GM12878 (cell line): Measurements from ENCODE around the gene FFAR3. TPM values are rescaled to one million over a fixed set of nuclear protein-coding genes. Genes with fewer than 3 reads are reported as not detected.

Experiments
- ATAC-seq: fragments of 200-7000 bp; cut with Tn5 transposase; 3 replicates; pipeline ENCODE4 v1.9.1; 2020; ENCODE audit warnings: mild to moderate bottlenecking, moderate library complexity
- BruUV-seq: library from RNA; stranded (reverse); fragments of 400-500 nt; replicated peaks from 2 replicates; lab custom pipeline; 2021; lab: Mats Ljungman, UMichigan
- CTCF ChIA-PET: fragments of 300-600 bp; sonication (Branson Sonifier 250); formaldehyde crosslinking; extraction: SDS; loops from one replicate; lab custom pipeline; 2021; ENCODE audit warnings: inconsistent platforms; lab: Yijun Ruan, JAX
- POLR2A ChIA-PET: fragments of 350-600 bp; formaldehyde crosslinking; extraction: SDS; loops from one replicate; lab custom pipeline; 2021; ENCODE audit warnings: inconsistent platforms; lab: Charles Lee
- RAD21 ChIA-PET: fragments of 300-600 bp; sonication (Branson Sonifier 250); formaldehyde crosslinking; loops from one replicate; lab custom pipeline; 2023; ENCODE audit warnings: antibody characterized with exemption; ENCODE audit not compliant: unreplicated experiment; lab: Charles Lee
- SMC1A ChIA-PET: fragments of 300-600 bp; sonication (Branson Sonifier 250); formaldehyde crosslinking; loops from one replicate; lab custom pipeline; 2023; ENCODE audit not compliant: unreplicated experiment, uncharacterized antibody; lab: Charles Lee
- DNase-seq: peaks from one replicate; pipeline ENCODE4 v3.0.0-alpha.2; 2011; ENCODE audit warnings: low read depth, low spot score
- FAIRE-seq: peaks from 3 replicates; lab custom pipeline; 2011; peaks lifted over from hg19 to GRCh38; lab: Jason Lieb, UNC
- H2AFZ ChIP-seq: 2 replicates; pipeline ENCODE4 v1.6.0; 2011; ENCODE audit warnings: low read depth, low read length, control low read depth; ENCODE audit not compliant: control insufficient read depth
- H3K27ac ChIP-seq: 2 replicates; pipeline ENCODE4 v1.5.1; 2011; ENCODE audit warnings: control low read depth; ENCODE audit not compliant: control insufficient read depth, insufficient read depth
- H3K27me3 ChIP-seq, 2 experiments: replicated peaks in 1 of 2; 2 replicates each; pipeline versions ENCODE4 v1.6.0 to v1.6.1; 2011; ENCODE audit warnings: low read length in 1 of 2; ENCODE audit not compliant: control insufficient read depth in 2 of 2, insufficient read depth in 2 of 2
- H3K36me3 ChIP-seq, 2 experiments: 2 replicates each; pipeline ENCODE4 v1.5.1; 2011; ENCODE audit warnings: low read length in 1 of 2; ENCODE audit not compliant: control insufficient read depth in 2 of 2, insufficient read depth in 2 of 2
- H3K4me1 ChIP-seq: 2 replicates; pipeline ENCODE4 v1.6.1; 2011; ENCODE audit warnings: mild to moderate bottlenecking, low read length, moderate library complexity, mixed read lengths; ENCODE audit not compliant: control insufficient read depth, insufficient read depth
- H3K4me2 ChIP-seq: 2 replicates; pipeline ENCODE4 v1.6.0; 2011; ENCODE audit warnings: control low read depth; ENCODE audit not compliant: control insufficient read depth, insufficient read depth
- H3K4me3 ChIP-seq: fragments of 200-600 bp; sonication (generic); 2 replicates; pipeline ENCODE4 v1.5.1; 2016
- H3K79me2 ChIP-seq: 2 replicates; pipeline ENCODE4 v1.6.0; 2011; ENCODE audit warnings: low read length; ENCODE audit not compliant: control insufficient read depth, insufficient read depth
- H3K9ac ChIP-seq: 2 replicates; pipeline ENCODE4 v1.8.0; 2011; ENCODE audit warnings: low read length, control low read depth, mixed read lengths; ENCODE audit not compliant: control insufficient read depth, insufficient read depth
- H3K9me3 ChIP-seq: replicated peaks from 3 replicates; pipeline ENCODE4 v1.5.1; 2011; ENCODE audit warnings: mild to moderate bottlenecking, low read length; ENCODE audit not compliant: control insufficient read depth, insufficient read depth
- H4K20me1 ChIP-seq: 2 replicates; pipeline ENCODE4 v1.6.0; 2011; ENCODE audit not compliant: control insufficient read depth, insufficient read depth
- BHLHE40 ChIP-seq, 2 experiments: fragments of 450-650 bp in 1 of 2; IDR thresholded peaks; 2 replicates each; pipeline ENCODE4 v1.6.1; 2011 to 2017; ENCODE audit warnings: low read depth in 2 of 2, borderline replicate concordance in 1 of 2, improper control_type of control experiment in 1 of 2, low read length in 1 of 2, mild to moderate bottlenecking in 1 of 2
- EZH2 ChIP-seq: IDR thresholded peaks from 2 replicates; pipeline ENCODE4 v1.6.1; 2012; ENCODE audit warnings: low read depth, mild to moderate bottlenecking, control low read depth, inconsistent platforms, low read length, borderline replicate concordance; ENCODE audit not compliant: control insufficient read depth
- FOXK2 ChIP-seq: fragments of 450-650 bp; IDR thresholded peaks from 2 replicates; pipeline ENCODE4 v1.6.1; 2017; ENCODE audit warnings: mild to moderate bottlenecking, moderate library complexity
- FOXM1 ChIP-seq: IDR thresholded peaks from 2 replicates; pipeline ENCODE4 v1.6.1; 2012; ENCODE audit warnings: low read depth, mild to moderate bottlenecking, inconsistent platforms, low read length, moderate library complexity
- IKZF1 ChIP-seq: fragments of 450-650 bp; conservative IDR thresholded peaks from 2 replicates; pipeline ENCODE4 v1.6.1; 2017; ENCODE audit warnings: antibody characterized with exemption, mild to moderate bottlenecking
- KDM1A ChIP-seq: fragments of 200-600 bp; sonication (generic); IDR thresholded peaks from 2 replicates; pipeline ENCODE4 v1.6.1; 2016; ENCODE audit warnings: borderline replicate concordance
- MTA2 ChIP-seq: fragments of 450-650 bp; IDR thresholded peaks from 2 replicates; pipeline ENCODE4 v1.6.1; 2016; ENCODE audit warnings: low read depth, mild to moderate bottlenecking, moderate library complexity
- MYB ChIP-seq: fragments of 150-350 bp; IDR thresholded peaks from 2 replicates; pipeline ENCODE4 v1.6.1; 2014; ENCODE audit warnings: mild to moderate bottlenecking, low read depth, low read length, borderline replicate concordance
- NBN ChIP-seq: fragments of 450-650 bp; IDR thresholded peaks from 2 replicates; pipeline ENCODE4 v1.6.1; 2016
- PBX3 ChIP-seq: IDR thresholded peaks from 2 replicates; pipeline ENCODE4 v1.6.1; 2011; ENCODE audit warnings: mild to moderate bottlenecking, low read depth, low read length, moderate library complexity; ENCODE audit not compliant: insufficient replicate concordance
- SREBF2 ChIP-seq: IDR thresholded peaks from 2 replicates; pipeline ENCODE4 v1.6.1; 2012; ENCODE audit warnings: mild to moderate bottlenecking, low read length
- ZNF384 ChIP-seq: IDR thresholded peaks from 2 replicates; pipeline ENCODE4 v1.6.1; 2012; ENCODE audit warnings: low read depth, mild to moderate bottlenecking, low read length, improper control_type of control experiment, borderline replicate concordance
- ZZZ3 ChIP-seq: IDR thresholded peaks from 2 replicates; pipeline ENCODE4 v1.6.1; 2011; ENCODE audit warnings: low read depth; ENCODE audit not compliant: control insufficient read depth, insufficient read length
- WGBS: methylation state at CpG from one replicate; pipeline ENCODE4 v1.1.6; 2016; ENCODE audit warnings: low lambda C conversion rate; ENCODE audit not compliant: insufficient replicate concordance, insufficient coverage; ENCODE audit errors: missing lambda C conversion rate; 5-methylcytosine and 5-hydroxymethylcytosine counted together
- in situ Hi-C: fragments of 300-500 bp; cut with MboI; formaldehyde crosslinking; loops from 9 replicates; pipeline ENCODE4 v1.14.3; 2018; ENCODE audit warnings: mixed read lengths
- intact Hi-C: fragments of 100-400 bp; cut with micrococcal nuclease; formaldehyde crosslinking; loops from one replicate; pipeline ENCODE4 v1.14.2; 2022; ENCODE audit not compliant: unreplicated experiment
- polyA plus RNA-seq, 11 experiments: library from polyadenylated mRNA; depleted of rRNA in 4 of 11; unstranded in 6 of 11; stranded (reverse) in 5 of 11; fragments of >200 nt; fragmentation: Nextera tagmentation in 4 of 11; fragmentation: Illumina TruSeq in 1 of 11; extraction: Ambion mirVana in 4 of 11; extraction: Trizol in 1 of 11; gene quantifications; 1 replicate in 1 of 11; 2 replicates in 10 of 11; pipeline versions ENCODE4 v1.2.1 to v1.2.3, GENCODE V29; 2011 to 2016; ENCODE audit warnings: inconsistent platforms in 2 of 11, missing spikeins in 2 of 11, low read depth in 1 of 11
- total RNA-seq, 4 experiments: library from RNA; depleted of rRNA in 3 of 4; stranded (reverse); fragments of >200 nt in 3 of 4; fragmentation: Illumina TruSeq in 1 of 4; extraction: Trizol in 1 of 4; gene quantifications; 2 replicates each; pipeline versions ENCODE4 v1.2.1 to v1.2.3, GENCODE V29; 2013 to 2021
- TF ChIP-seq, protein P1 (sequence below): fragments of 450-650 bp; formaldehyde crosslinking; IDR thresholded peaks from 2 replicates; pipeline ENCODE4 v1.4.0; 2022; ENCODE audit warnings: mild to moderate bottlenecking, moderate library complexity
- TF ChIP-seq, protein P2 (sequence below): fragments of 450-650 bp; IDR thresholded peaks from 2 replicates; pipeline ENCODE4 v1.6.1; 2017; ENCODE audit warnings: low read depth, mild to moderate bottlenecking, moderate library complexity

Gene FFAR3
- total and polyA plus RNA-seq, 10 of the 15 experiments (the other 5 are each of a cell fraction or from before 2014, with no cell fraction given) = 0.15 to 0.18 TPM; not detected in 8

- TF ChIP-seq, protein P1, sequence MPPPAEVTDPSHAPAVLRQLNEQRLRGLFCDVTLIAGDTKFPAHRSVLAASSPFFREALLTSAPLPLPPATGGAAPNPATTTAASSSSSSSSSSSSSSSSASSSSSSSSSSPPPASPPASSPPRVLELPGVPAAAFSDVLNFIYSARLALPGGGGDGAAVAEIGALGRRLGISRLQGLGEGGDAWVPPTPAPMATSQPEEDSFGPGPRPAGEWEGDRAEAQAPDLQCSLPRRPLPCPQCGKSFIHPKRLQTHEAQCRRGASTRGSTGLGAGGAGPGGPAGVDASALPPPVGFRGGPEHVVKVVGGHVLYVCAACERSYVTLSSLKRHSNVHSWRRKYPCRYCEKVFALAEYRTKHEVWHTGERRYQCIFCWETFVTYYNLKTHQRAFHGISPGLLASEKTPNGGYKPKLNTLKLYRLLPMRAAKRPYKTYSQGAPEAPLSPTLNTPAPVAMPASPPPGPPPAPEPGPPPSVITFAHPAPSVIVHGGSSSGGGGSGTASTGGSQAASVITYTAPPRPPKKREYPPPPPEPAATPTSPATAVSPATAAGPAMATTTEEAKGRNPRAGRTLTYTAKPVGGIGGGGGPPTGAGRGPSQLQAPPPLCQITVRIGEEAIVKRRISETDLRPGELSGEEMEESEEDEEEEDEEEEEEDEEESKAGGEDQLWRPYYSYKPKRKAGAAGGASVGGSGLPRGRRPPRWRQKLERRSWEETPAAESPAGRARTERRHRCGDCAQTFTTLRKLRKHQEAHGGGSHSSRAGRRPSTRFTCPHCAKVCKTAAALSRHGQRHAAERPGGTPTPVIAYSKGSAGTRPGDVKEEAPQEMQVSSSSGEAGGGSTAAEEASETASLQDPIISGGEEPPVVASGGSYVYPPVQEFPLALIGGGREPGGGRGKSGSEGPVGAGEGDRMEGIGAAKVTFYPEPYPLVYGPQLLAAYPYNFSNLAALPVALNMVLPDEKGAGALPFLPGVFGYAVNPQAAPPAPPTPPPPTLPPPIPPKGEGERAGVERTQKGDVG (CRISPR knock-in tag) = 0 out of 2 replicates have a peak, but pooled peaks have one; percentile 35
- peak; percentile 62 for TF ChIP-seq IKZF1
Observed at GRCh38 chr19:35320065-35320713, 38.1 kb upstream of the FFAR3 start (continued).

GRCh38 chr19:35321291-35321690 is 37.0 kb upstream of the FFAR3 start:
- Histone ChIP-seq H3K9ac (no peak overlapping the region), H3K4me1 (peaks cover 32% of the 10 kb centered on the region), H3K36me3 (no peaks in the 10 kb centered on the region), H3K79me2 (no peaks in the 10 kb centered on the region), H4K20me1 (no peaks in the 10 kb centered on the region), H3K27me3 (no peaks in the 10 kb centered on the region), H3K9me3 (peaks cover 2% of the 10 kb centered on the region; the same call in 2 of the 3 replicates), H2AFZ (no peak overlapping the region), H3K27ac (no peak overlapping the region), H3K4me2 (no peak overlapping the region), H3K4me3 (no peak overlapping the region)
- DNase-seq (no peak), ATAC-seq (no peak), FAIRE-seq (no peak)
- RAD21 ChIA-PET = interaction anchor here (4.5 kb wide), 1 partner anchor 11 kb away, joined by 54 read pairs; the partner anchor contains the start of gene CD22
- SMC1A ChIA-PET = interaction anchor here (3.3 to 11.0 kb wide), 2 partner anchors 13 to 26 kb away, joined by 19 to 122 read pairs; partner anchors contain the start of gene FFAR1
- in situ Hi-C loops (no loop called here), intact Hi-C loops (no loop called here)
- POLR2A ChIA-PET = interaction anchor here (1.0 to 3.3 kb wide), 3 partner anchors 9 to 97 kb away, joined by 3 to 33 read pairs (median 3); partner anchors contain the start of gene CD22
- WGBS = 70% methylated on average over 2 of the region's 2 CpGs
- CTCF ChIA-PET = interaction anchor here (2.3 to 4.7 kb wide), 2 partner anchors 10 to 180 kb away, joined by 8 to 35 read pairs; partner anchors contain the start of gene CD22
- no TSS peak for BruUV-seq
- TF ChIP-seq MTA2 (no peak), EZH2 (no peak), BHLHE40 (IDR thresholded peaks at IDR 0.05; ENCODE audit: borderline replicate concordance in 1 of 2, low read depth in 2 of 2, low read length in 1 of 2) (no peak), KDM1A (no peak), ZNF384 (no peak), SREBF2 (no peak), PBX3 (no peak), FOXK2 (no peak), MYB (no peak), FOXM1 (no peak), NBN (no peak), ZZZ3 (no peak)
- TF ChIP-seq, protein P2, sequence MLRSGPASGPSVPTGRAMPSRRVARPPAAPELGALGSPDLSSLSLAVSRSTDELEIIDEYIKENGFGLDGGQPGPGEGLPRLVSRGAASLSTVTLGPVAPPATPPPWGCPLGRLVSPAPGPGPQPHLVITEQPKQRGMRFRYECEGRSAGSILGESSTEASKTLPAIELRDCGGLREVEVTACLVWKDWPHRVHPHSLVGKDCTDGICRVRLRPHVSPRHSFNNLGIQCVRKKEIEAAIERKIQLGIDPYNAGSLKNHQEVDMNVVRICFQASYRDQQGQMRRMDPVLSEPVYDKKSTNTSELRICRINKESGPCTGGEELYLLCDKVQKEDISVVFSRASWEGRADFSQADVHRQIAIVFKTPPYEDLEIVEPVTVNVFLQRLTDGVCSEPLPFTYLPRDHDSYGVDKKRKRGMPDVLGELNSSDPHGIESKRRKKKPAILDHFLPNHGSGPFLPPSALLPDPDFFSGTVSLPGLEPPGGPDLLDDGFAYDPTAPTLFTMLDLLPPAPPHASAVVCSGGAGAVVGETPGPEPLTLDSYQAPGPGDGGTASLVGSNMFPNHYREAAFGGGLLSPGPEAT = no peak
